CD4-positive, alpha-beta T cell treated with Interleukin-6 at 100 ng/mL for 8 hours (primary cell): ENCODE data around the gene RPS3.

Source experiments
- DNase-seq: peaks from one replicate; pipeline ENCODE4 v3.0.0-alpha.2; 2020; ENCODE audit warnings: mixed read lengths, low spot score

Gene RPS3

DNA sequence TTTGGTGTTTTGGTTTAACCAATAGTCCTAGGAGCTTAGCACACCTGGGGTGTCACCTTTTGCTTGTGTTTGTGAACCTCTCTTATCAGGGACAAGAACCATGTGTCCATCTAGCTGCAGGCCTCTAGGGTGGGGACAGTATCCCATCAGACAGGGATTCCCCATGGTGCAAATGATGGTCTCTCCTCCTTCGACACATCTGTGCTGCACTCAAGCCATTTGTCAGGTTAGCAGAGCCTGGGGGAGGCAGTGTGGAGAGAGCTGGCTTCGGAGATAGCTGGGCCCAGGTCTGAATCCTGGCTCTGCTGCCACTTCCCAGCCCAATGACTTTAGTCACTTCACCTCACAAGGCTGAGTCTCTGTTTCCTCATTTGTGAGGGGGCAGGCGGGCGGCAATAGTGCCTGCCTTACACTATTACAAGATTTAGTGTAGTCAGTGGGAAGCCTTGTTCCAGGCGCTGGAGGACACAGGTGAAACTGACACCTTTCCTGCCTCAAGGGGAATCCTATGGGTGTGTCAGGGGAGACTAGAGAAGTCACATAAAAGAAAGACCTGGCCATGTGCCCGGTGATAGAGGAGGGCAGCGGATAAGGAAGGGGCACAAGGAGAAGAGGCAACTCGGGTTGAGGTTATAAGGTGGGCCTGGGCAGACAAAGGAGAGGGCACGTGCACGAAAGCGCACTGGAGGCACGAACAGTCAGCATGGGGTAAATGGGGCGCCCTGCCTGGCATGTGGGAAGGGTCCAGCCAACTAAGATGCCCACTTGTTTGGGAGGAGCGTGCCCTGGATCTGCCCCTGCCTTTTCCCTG lies 21.1 kb downstream of the RPS3 start:
- DNase-seq: no peak

GRCh38 chr11:75421035-75421602 lies 21.8 kb downstream of the RPS3 start:
- no peak for DNase-seq

GRCh38 chr11:75421902-75422247 lies 22.6 kb downstream of the RPS3 start:
- DNase-seq: no peak

DNA sequence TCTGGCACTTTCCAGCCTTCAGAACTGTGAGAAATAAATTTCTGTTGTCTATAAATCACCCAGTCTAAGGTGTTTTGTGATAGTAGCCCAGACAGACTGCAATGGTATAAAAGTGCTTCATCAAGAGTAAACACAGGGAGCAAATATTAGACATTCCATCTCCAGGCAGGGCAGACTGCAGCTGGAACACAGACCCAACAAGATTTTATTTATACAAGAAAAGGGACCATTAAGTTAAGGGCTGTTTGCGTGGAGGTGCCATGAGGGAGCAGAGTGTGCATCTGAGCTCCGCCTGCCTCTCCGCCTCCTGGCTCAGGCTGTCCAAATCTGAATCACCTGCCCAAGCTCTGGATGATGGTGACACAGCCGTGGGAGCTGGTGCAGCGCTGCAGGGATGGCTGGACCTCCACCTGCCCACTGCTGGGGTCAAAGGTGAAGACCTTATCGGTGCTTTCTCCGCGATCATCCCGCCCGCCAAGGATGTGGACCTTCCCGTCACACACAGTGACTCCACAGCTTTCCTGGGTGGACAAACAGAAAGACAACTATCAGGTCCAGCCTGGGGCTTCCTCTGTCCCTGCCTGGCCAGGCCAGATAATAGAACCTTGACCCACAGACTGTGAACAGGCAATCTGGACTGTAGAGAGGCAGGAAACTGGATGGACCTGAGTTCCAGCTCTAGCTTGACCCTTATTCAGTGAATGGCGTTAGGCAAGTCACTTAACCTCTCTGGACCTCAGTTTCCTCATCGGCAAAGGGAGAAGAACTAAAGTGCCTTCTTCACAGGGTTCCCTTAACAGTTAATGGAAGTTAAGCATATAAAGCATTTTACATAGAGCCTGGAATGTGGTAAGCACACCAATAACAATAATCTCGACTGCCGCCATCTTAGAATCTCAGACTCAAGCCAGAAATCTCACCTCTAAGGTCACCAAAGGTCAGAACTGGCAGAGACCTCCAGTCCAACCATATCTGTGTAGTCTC lies 23.2 kb downstream of the RPS3 start:
- no peak for DNase-seq

DNA sequence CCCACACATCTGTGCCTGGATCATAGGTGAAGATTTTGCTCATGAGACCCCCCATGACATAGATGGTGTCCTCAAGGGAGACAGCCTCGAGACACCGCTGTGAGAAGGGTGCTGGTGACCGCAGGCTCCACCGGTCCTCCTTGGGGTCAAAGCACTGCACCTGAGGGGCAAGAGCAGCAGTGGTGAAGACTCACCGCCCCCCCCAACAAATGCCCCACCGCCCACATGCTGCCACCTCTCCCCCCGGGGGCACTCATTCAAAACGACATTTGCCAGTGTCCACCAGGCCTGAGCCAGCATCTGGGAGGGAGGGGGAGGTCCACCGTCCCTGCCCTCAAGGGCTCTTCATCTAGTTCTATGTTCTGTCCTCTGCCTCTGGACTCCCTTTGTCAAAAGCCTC lies 24.4 kb downstream of the RPS3 start:
- DNase-seq: no peak

GRCh38 chr11:75424396-75424795 lies 25.1 kb downstream of the RPS3 start:
- no peak for DNase-seq

DNA sequence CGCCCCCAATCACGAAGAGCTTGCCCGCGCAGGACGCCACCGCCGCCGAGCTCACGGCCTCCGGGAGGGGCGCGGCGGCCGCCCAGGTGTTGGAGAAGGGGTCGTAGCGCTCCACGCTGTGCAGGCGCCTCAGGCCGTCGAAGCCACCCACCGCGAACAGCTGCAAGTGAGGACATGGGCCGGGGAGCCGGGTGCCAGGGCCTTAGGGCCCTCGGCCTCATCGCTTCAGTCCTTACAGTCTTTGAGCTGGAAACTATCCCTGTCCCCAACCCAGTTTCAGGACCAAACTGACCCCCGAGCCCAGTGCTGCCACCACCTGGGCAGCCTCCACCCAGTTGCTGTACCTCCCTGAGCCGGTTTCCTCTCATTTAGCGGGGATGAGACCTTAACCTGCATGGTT lies 26.1 kb downstream of the RPS3 start:
- DNase-seq: no peak

- no peak for DNase-seq
These were observed 27.4 kb downstream of the RPS3 start for GRCh38 chr11:75426720-75427086.

- no peak for DNase-seq
These were observed 27.9 kb downstream of the RPS3 start for GRCh38 chr11:75427181-75427580.

DNA sequence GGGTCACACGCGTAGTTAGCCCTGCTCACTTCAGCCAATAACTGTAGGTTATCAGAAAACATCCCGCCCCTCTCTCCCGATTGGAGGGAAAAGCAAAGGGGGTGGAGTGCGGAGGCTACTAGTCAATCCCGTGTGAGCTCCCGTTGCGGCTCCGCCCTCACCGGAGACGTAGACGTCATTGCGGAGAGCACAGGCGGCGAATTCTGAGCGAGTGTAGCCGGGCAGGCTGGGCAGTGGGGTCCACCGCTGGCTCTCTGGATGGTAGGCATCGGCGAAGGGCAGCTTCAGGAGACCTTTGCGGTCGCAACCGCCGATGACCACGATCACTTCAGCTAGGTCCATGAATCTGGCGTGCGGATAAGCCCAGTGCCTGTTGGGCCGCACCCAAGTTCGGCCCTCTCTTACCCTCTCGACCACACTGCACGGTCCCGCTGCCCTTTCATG lies 29.0 kb downstream of the RPS3 start:
- peak; percentile 26 for DNase-seq

- no peak for DNase-seq
These were observed 29.8 kb downstream of the RPS3 start for GRCh38 chr11:75428989-75429640.

DNA sequence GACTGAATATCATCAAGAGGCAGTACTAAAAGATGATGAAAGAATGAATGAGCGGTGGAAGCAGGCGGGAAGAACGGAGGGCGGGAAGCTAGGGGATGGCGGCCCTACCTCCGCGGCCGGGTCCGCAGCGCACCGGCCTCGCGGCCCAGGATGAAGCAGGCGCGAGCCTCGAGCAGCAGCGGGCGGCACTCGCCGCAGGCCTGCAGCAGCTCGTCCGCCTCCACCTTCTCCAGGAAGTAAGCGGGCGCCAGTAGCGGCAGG lies 30.3 kb downstream of the RPS3 start:
- no peak for DNase-seq

DNA sequence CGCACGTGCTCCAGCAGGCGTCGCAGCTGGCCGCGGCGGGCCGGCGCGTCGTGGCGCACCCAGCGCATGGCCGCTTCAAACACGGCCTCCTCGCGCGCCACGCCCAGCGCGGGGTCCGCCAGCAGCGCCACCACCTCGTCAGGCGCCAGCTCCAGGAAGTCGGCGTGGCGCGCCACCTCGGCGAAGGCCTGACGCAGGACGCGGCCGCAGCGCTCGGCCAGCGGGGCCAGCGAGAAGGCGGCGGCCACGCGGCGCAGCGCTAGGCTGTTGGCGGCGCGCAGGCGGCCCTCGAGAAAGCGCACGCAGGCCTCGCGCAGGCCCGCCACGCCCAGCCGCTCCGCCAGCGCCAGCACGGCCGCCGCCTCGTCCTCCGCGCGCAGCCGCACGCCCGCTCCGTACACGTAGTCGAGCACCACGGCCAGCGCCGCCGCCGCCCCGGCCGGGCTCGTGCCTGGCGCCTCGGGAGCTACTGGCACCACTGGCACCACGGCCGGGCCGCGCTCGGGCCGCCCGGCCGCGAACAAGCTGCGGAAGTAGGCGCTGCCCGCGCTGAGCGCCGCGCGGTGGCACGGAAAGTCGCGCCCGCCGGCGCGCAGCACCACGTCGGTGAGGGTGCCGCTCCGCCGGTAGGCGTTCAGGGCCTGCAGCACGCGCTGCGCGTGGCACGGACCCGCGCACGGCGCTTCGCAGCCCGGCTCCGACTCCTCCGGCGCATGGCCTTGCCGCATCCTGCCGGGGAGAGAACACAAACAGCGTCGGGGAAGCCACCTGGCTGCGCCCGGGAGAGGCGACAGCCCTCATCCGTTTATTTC lies 30.8 kb downstream of the RPS3 start:
- peak; percentile 47 for DNase-seq

- DNase-seq: no peak
These were observed 31.6 kb downstream of the RPS3 start for GRCh38 chr11:75430714-75431532.

- DNase-seq: no peak
These were observed 32.5 kb downstream of the RPS3 start for GRCh38 chr11:75431533-75432525.

- DNase-seq: no peak
These were observed 33.6 kb downstream of the RPS3 start, which contains the start of gene KLHL35 for GRCh38 chr11:75432911-75433321. Gene KLHL35, minus strand, starts transcription at chr11:75433203. Its CDS starts 2,574 bp downstream, at chr11:75430629.

- no peak for DNase-seq
These were observed 34.1 kb downstream of the RPS3 start for GRCh38 chr11:75433443-75433842.

DNA sequence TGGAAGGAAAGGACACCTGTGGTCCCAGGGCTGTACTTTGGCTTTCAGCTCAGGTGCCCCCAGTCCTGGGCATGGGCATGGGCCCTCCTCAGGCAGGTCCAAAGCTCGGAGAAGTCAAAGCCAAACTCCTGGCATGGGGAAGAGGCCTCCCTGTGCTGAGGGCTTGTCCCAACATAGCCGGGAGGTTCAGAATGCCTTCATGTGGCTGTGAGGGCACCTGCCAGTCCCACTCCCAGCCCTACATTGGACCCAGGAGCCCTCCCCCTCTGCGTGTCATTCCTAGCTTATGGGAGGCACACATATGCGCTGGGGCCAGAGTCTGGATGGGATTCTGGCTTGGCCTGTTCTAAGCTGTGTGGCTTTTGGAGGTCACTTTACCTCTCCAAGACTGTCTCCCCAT lies 34.7 kb downstream of the RPS3 start:
- no peak for DNase-seq

DNA sequence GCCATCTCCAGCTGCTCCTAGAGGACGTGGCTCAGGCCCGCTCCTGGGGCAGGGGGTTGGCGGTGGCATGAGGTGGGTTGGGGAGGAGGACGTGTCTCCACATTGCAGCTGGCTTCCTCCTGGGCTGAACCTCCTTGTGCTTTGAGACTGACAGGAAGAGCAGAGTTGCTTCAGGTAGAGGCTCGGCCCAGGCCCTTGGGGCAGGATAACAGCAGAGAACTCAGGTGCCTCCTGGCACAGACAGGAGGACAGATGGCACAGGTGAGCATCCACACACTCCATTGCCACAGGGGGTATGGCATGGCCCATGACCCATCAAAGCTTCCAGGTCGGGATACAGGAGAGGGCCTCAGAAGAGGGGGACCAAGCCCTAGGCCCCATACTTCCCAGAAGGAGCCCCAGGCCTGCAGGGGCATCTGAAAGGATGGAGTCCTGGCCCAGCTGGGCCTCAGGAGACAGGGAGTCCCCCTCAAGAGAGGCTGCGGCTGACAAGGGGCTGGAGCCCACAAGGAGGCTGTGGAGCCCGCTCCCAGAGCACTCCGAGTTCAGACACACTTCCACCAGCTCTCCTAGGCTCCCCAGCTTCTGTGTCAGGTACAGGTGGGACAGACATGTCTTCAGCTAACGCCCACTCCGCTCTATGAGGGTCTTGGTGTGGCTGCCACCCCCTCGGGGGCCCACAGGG lies 35.7 kb downstream of the RPS3 start:
- no peak for DNase-seq
